ENCODE measurements around the gene DCAF17. TPM values are rescaled to one million over a fixed set of nuclear protein-coding genes. Genes with fewer than 3 reads are reported as not detected.
"Not testable (repeated sequence)": the region's sequence is repeated elsewhere in the genome, so short reads cannot be mapped to it uniquely, and the experiment has no call there.

DCAF17 gene
- total and polyA plus RNA-seq, 9 donors, result 10.5 to 20.0 (median 13.2) TPM

DNA sequence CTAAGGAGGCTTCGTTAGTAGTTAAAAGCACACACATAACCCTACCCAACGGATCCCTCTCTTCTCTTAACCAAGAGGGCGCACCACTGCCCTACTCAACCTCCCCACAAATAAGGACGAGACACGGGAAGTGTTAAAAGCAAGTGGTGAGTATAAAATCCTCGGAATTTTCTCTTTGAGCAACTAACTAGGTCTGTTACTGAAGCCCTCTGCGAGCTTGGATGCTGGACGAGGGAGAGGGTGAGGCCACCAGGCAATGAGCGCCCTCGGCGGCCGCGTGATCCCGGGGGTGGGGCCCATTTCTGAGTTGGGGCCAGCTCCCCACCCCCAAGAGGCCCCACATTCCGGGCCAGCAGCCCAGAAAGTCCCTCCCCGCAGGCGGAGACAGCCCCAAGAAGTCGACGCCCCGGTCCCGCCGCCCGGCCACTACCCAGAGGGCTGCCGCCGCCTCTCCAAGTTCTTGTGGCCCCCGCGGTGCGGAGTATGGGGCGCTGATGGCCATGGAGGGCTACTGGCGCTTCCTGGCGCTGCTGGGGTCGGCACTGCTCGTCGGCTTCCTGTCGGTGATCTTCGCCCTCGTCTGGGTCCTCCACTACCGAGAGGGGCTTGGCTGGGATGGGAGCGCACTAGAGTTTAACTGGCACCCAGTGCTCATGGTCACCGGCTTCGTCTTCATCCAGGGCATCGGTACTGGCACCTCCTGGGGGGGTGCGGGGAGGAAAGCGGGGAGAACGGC is 88.2 kb downstream of the DCAF17 start, which contains the start of gene CYBRD1:
CYBRD1 (plus strand) TSS at position 423 of the 736 bp plus-strand sequence; CDS start at position 495, 72 bp downstream.
- H3K4me1 ChIP-seq (ENCODE audit: control insufficient read depth, insufficient read depth, low read length), result peaks cover 19% of the 10 kb centered on the region
- DNase-seq, result peak; percentile 93
- WGBS (ENCODE audit: insufficient coverage), result under 1% methylated on average over 39 of the region's 45 CpGs
- H3K27me3 ChIP-seq (ENCODE audit: control insufficient read depth, insufficient read depth, low read length), result peaks cover 2% of the 10 kb centered on the region
- no peaks in the 10 kb centered on the region for H3K9me3 ChIP-seq (replicated peaks; ENCODE audit: control insufficient read depth, low read depth, low read length)
- no peaks in the 10 kb centered on the region for H3K36me3 ChIP-seq (ENCODE audit: control insufficient read depth, insufficient read depth, low read length)
- peak within 1 kb of the TSS; percentile 92 for H3K27ac ChIP-seq (ENCODE audit: low read length)
- peak within 1 kb of the TSS; percentile 90 for H3K4me3 ChIP-seq (ENCODE audit: low read length)

DNA sequence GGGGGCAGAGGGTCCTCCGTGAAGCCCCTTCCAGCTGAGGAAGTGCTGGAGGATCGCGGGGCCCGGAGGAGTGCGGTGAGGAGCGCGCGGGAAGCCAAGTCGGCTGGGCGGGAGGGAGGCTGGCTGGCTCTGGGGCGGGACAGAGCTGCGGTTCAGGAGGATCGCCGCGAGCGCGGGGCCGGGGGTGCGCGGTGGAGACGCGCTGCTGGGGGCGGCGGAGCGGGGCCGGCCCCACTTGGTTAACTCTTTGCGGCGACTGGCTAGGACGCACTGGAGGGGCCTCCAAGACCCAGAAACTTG is 88.7 kb downstream of the DCAF17 start:
- Histone ChIP-seq H3K9me3 (replicated peaks; ENCODE audit: control insufficient read depth, low read depth, low read length) (no peaks in the 10 kb centered on the region), H3K4me3 (ENCODE audit: low read length) (peak overlapping the region; percentile 90), H3K27ac (ENCODE audit: low read length) (peak overlapping the region; percentile 92), H3K27me3 (ENCODE audit: control insufficient read depth, insufficient read depth, low read length) (peaks cover 2% of the 10 kb centered on the region), H3K36me3 (ENCODE audit: control insufficient read depth, insufficient read depth, low read length) (no peaks in the 10 kb centered on the region), H3K4me1 (ENCODE audit: control insufficient read depth, insufficient read depth, low read length) (peaks cover 19% of the 10 kb centered on the region)
- WGBS (ENCODE audit: insufficient coverage), result under 1% methylated on average over 29 of the region's 29 CpGs
- DNase-seq, result peak; percentile 73

- H3K36me3 ChIP-seq (ENCODE audit: control insufficient read depth, insufficient read depth, low read length), result peaks cover 2% of the 10 kb centered on the region
- peak; percentile 91 for DNase-seq
- WGBS (ENCODE audit: insufficient coverage), result under 1% methylated on average over 50 of the region's 62 CpGs
- peak overlapping the region; percentile 92 for H3K27ac ChIP-seq (ENCODE audit: low read length)
- H3K4me1 ChIP-seq (ENCODE audit: control insufficient read depth, insufficient read depth, low read length), result peaks cover 19% of the 10 kb centered on the region
- H3K27me3 ChIP-seq (ENCODE audit: control insufficient read depth, insufficient read depth, low read length), result peaks cover 2% of the 10 kb centered on the region
- H3K9me3 ChIP-seq (replicated peaks; ENCODE audit: control insufficient read depth, low read depth, low read length), result no peaks in the 10 kb centered on the region
- H3K4me3 ChIP-seq (ENCODE audit: low read length), result peak overlapping the region; percentile 90
Observed at GRCh38 chr2:171523088-171524017, 89.3 kb downstream of the DCAF17 start.

DNA sequence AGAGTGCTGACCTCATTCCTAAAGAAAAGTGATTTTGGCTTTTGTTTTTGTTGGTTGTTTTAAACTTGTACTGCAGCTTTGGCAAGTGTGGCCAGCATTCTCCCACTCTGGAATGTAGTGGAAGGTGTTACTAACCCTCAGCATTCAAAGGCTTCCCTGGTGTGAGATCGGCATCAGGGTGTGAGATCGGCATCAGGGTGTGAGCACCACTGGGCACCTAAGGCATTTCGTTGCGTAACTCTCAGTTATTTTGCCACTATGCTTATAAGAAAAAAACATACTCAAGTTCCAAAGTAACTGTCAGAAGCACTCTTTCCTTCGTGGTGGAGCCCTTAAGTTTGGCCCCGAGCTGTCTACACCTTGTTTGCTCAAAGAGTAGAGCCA is 90.0 kb downstream of the DCAF17 start:
- no peaks in the 10 kb centered on the region for H3K9me3 ChIP-seq (replicated peaks; ENCODE audit: control insufficient read depth, low read depth, low read length)
- peaks cover 2% of the 10 kb centered on the region for H3K36me3 ChIP-seq (ENCODE audit: control insufficient read depth, insufficient read depth, low read length)
- H3K27ac ChIP-seq (ENCODE audit: low read length), result peak overlapping the region; percentile 92
- peaks cover 19% of the 10 kb centered on the region for H3K4me1 ChIP-seq (ENCODE audit: control insufficient read depth, insufficient read depth, low read length)
- H3K27me3 ChIP-seq (ENCODE audit: control insufficient read depth, insufficient read depth, low read length), result peaks cover 2% of the 10 kb centered on the region
- DNase-seq, result peak; percentile 39
- H3K4me3 ChIP-seq (ENCODE audit: low read length), result peak overlapping the region; percentile 90
- 13% methylated on average over 4 of the region's 6 CpGs for WGBS (ENCODE audit: insufficient coverage)

DNA sequence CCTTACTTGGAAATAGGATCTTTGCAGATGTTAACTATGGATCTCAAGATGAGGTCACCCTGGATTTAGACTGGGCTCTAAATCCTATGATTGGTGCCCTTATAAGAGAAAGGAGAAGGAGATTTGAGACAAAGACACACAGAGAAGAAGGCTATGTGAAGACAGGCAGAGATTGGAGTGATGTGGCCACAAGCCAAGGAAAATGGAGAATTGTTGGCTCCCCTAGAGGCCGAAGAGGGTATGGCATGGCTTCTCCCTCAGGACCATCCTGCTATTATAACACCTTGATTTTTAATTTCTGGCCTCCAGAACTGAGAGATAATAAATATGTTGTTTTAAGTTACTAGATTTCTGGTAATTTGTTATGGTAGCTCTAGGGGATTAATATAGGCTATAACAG is 95.9 kb downstream of the DCAF17 start:
- H3K27ac ChIP-seq (ENCODE audit: low read length), result no peak overlapping the region
- DNase-seq, result no peak
- H3K4me1 ChIP-seq (ENCODE audit: control insufficient read depth, insufficient read depth, low read length), result no peaks in the 10 kb centered on the region
- H3K4me3 ChIP-seq (ENCODE audit: low read length), result no peak overlapping the region
- no CpG with 5 or more reads among the region's 1 CpG for WGBS (ENCODE audit: insufficient coverage)
- H3K9me3 ChIP-seq (replicated peaks; ENCODE audit: control insufficient read depth, low read depth, low read length), result peaks cover 2% of the 10 kb centered on the region
- peaks cover 2% of the 10 kb centered on the region for H3K36me3 ChIP-seq (ENCODE audit: control insufficient read depth, insufficient read depth, low read length)
- no peaks in the 10 kb centered on the region for H3K27me3 ChIP-seq (ENCODE audit: control insufficient read depth, insufficient read depth, low read length)

- Histone ChIP-seq H3K27ac (ENCODE audit: low read length) (no peak overlapping the region), H3K36me3 (ENCODE audit: control insufficient read depth, insufficient read depth, low read length) (peaks cover 2% of the 10 kb centered on the region), H3K27me3 (ENCODE audit: control insufficient read depth, insufficient read depth, low read length) (no peaks in the 10 kb centered on the region), H3K4me1 (ENCODE audit: control insufficient read depth, insufficient read depth, low read length) (no peaks in the 10 kb centered on the region), H3K4me3 (ENCODE audit: low read length) (no peak overlapping the region), H3K9me3 (replicated peaks; ENCODE audit: control insufficient read depth, low read depth, low read length) (peaks cover 2% of the 10 kb centered on the region)
- no peak for DNase-seq
- no CpG with 5 or more reads among the region's 4 CpGs for WGBS (ENCODE audit: insufficient coverage)
Observed at GRCh38 chr2:171530378-171530777, 96.4 kb downstream of the DCAF17 start.

- not testable (repeated sequence) for H3K27ac ChIP-seq (ENCODE audit: low read length); H3K36me3 ChIP-seq (ENCODE audit: control insufficient read depth, insufficient read depth, low read length); H3K4me1 ChIP-seq (ENCODE audit: control insufficient read depth, insufficient read depth, low read length); H3K9me3 ChIP-seq (replicated peaks; ENCODE audit: control insufficient read depth, low read depth, low read length); H3K27me3 ChIP-seq (ENCODE audit: control insufficient read depth, insufficient read depth, low read length); H3K4me3 ChIP-seq (ENCODE audit: low read length); DNase-seq
- no CpG with 5 or more reads among the region's 1 CpG for WGBS (ENCODE audit: insufficient coverage)
Observed at GRCh38 chr2:171530859-171531258, 96.8 kb downstream of the DCAF17 start.

DNA sequence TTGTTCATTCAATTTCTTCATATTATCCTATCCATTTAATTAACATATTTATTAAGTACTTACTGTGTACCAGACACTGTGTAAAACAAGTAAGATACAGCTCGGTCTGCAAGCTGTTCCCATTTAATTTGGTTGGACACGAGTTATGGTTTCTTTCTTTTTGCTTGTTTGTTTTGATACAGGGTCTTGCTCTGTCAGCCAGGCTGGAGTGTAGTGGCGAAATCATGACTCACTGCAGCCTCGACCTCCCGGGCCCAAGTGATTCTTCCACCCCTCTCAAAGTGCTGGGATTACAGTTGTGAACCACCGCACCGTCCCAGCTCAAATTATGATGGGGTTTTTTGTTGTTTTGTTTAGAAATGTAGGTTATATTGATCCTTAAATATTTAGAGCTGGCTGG is 97.3 kb downstream of the DCAF17 start:
- no peak overlapping the region for H3K4me3 ChIP-seq (ENCODE audit: low read length)
- WGBS (ENCODE audit: insufficient coverage), result no CpG with 5 or more reads among the region's 7 CpGs
- H3K4me1 ChIP-seq (ENCODE audit: control insufficient read depth, insufficient read depth, low read length), result no peaks in the 10 kb centered on the region
- H3K27ac ChIP-seq (ENCODE audit: low read length), result no peak overlapping the region
- peaks cover 2% of the 10 kb centered on the region for H3K36me3 ChIP-seq (ENCODE audit: control insufficient read depth, insufficient read depth, low read length)
- peaks cover 2% of the 10 kb centered on the region for H3K9me3 ChIP-seq (replicated peaks; ENCODE audit: control insufficient read depth, low read depth, low read length)
- DNase-seq, result no peak
- no peaks in the 10 kb centered on the region for H3K27me3 ChIP-seq (ENCODE audit: control insufficient read depth, insufficient read depth, low read length)

GRCh38 chr2:171531836-171532450 is 97.9 kb downstream of the DCAF17 start:
- Histone ChIP-seq H3K27me3 (ENCODE audit: control insufficient read depth, insufficient read depth, low read length) (no peaks in the 10 kb centered on the region), H3K9me3 (replicated peaks; ENCODE audit: control insufficient read depth, low read depth, low read length) (peaks cover 2% of the 10 kb centered on the region), H3K4me1 (ENCODE audit: control insufficient read depth, insufficient read depth, low read length) (no peaks in the 10 kb centered on the region), H3K27ac (ENCODE audit: low read length) (no peak overlapping the region), H3K4me3 (ENCODE audit: low read length) (no peak overlapping the region), H3K36me3 (ENCODE audit: control insufficient read depth, insufficient read depth, low read length) (peaks cover 2% of the 10 kb centered on the region)
- no peak for DNase-seq
- WGBS (ENCODE audit: insufficient coverage), result 80% methylated on average over 1 of the region's 3 CpGs

- no peak for DNase-seq
- no CpG with 5 or more reads among the region's 1 CpG for WGBS (ENCODE audit: insufficient coverage)
- Histone ChIP-seq H3K27me3 (ENCODE audit: control insufficient read depth, insufficient read depth, low read length) (no peaks in the 10 kb centered on the region), H3K36me3 (ENCODE audit: control insufficient read depth, insufficient read depth, low read length) (no peaks in the 10 kb centered on the region), H3K27ac (ENCODE audit: low read length) (no peak overlapping the region), H3K9me3 (replicated peaks; ENCODE audit: control insufficient read depth, low read depth, low read length) (peaks cover 2% of the 10 kb centered on the region), H3K4me1 (ENCODE audit: control insufficient read depth, insufficient read depth, low read length) (no peaks in the 10 kb centered on the region), H3K4me3 (ENCODE audit: low read length) (no peak overlapping the region)
Observed at GRCh38 chr2:171533331-171533730, 99.3 kb downstream of the DCAF17 start.

All from muscle of leg (tissue), 11 donors.